Right lobe of liver (tissue), 4 donors: ENCODE data around the gene RNF32.

Experiments
- CTCF ChIP-seq, 4 donors: fragments of 200-600 bp in 3 of 4; fragments of 450-650 bp in 1 of 4; IDR thresholded peaks; one replicate each; pipeline versions ENCODE4 v1.5.1 to v1.8.0; 2016 to 2022; ENCODE audit warnings: antibody characterized with exemption in 4 of 4, mild to moderate bottlenecking in 2 of 4
- POLR2A ChIP-seq: fragments of 450-650 bp; IDR thresholded peaks from one replicate; pipeline ENCODE4 v1.6.1; 2017; ENCODE audit warnings: antibody characterized with exemption, mild to moderate bottlenecking
- donor health status: DM: no; HTN: no; CAD: no.
- donor health status: DM: no; HTN: no; CAD: no.
- donor health status: DM: no; HTN: yes; CAD: no.

- TF ChIP-seq POLR2A (no peak), CTCF (IDR thresholded peaks at IDR 0.05) (no peak)
These were observed 16.0 kb downstream of the RNF32 start for GRCh38 chr7:156656598-156656997.
